Stimulated activated CD4-positive, alpha-beta T cell treated with anti-CD3 and anti-CD28 coated beads, Interleukin-12 subunit alpha, Interleukin-12 subunit beta, amount 100 ng/mL, for 4 hours (primary cell): ENCODE measurements around the gene RASL11B.

Experiments
- DNase-seq: peaks from one replicate; pipeline ENCODE4 v3.0.0-alpha.2; 2020

The RASL11B gene

DNA sequence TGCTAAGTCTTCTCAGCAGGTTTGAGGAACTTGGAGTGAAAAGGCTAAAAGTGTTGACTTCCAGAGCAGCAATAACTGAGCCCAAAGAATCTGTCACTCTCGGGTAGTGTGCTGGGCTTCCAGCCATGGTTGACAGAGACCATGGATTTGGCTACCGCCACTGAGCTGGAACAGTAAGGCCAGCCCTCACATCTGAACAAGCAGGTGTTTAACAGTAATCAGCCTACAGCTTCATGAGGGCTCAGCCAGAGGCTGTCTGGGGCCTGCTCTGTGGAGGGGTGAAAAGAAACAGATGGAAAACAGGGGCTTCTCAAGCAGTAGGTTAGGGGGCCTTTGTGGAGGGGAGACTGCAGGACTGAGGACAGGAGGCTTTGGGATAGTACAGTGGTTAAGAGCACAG lies 14.9 kb downstream of the RASL11B start:
- DNase-seq, result no peak

DNA sequence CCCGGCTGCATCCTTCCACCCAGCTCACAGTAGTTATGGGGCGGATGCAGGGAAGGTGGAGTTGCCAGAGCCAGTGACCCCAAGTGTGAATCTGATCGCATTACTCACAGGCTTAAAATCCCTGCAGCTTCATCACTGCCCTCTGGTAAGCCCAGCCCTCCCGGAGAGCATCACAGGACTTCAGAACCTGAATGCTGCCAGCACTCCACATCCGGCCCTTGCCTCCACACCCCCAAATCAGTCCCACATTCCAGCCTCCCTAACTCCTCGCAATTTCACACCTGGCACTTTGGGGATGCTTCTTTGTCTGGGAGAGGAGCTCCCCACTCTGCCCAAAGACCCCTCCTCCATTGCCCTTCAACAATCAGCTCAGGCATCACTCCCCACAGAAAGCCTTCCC lies 15.6 kb downstream of the RASL11B start:
- DNase-seq, result no peak

DNA sequence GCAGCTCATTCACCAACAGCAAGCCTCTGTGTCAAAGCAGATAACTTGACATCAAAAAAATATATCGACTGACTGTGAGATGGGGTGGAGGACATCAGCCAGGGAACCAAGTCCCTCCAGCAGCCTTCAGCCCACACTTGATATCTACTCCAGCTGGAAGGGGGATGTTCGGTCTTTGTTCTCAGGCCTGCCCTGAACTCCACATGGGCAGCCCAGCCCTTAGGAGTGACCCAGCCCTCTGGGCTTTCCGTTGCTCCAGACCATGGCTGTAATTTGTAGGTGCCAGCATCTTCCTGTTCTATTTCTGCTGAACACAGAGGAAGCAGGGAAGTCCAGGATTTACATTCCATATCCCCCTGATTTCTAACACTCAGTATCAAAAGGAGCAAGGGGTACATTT lies 17.4 kb downstream of the RASL11B start:
- no peak for DNase-seq

DNA sequence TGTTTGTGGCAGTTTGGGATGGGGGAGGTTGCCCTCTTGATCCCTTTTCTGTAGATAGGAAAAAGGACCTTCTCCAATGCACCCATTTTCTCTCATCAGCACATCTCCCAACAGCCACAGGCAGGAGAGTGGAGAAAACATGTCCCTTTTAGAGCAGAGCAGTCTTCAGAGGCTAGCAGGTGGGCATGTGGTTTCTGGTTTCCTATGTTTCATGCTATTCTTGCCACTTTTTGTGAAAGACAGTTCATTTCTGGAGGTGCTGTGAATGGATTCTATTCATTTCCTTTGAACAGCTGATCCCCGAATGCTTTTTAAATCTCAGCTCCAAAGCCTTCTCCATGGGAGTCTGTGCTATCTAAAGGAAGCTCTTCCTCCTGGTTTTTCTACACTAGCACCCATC lies 18.9 kb downstream of the RASL11B start:
- DNase-seq, result no peak

DNA sequence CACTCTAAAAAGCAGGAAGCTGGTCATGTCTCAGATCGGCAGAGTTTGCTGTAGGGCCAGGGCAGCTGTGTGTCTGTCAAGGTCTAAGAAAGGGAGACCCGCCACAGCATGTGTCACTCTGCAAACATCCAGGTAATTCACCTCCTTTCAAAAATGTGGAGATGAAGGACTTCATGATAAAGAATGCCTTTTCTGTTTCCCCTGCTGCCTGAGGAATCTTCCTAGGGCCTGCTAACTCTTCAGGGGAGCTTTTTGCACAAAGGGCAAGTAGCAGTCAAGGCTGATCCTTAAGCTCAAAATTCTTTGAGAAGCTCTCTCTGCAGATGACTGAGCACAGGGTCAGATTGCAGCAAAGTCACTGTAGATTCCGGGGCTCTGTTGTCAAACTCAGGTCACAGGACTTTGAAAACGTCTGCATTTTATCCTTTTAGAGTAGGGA lies 21.1 kb downstream of the RASL11B start:
- no peak for DNase-seq

DNA sequence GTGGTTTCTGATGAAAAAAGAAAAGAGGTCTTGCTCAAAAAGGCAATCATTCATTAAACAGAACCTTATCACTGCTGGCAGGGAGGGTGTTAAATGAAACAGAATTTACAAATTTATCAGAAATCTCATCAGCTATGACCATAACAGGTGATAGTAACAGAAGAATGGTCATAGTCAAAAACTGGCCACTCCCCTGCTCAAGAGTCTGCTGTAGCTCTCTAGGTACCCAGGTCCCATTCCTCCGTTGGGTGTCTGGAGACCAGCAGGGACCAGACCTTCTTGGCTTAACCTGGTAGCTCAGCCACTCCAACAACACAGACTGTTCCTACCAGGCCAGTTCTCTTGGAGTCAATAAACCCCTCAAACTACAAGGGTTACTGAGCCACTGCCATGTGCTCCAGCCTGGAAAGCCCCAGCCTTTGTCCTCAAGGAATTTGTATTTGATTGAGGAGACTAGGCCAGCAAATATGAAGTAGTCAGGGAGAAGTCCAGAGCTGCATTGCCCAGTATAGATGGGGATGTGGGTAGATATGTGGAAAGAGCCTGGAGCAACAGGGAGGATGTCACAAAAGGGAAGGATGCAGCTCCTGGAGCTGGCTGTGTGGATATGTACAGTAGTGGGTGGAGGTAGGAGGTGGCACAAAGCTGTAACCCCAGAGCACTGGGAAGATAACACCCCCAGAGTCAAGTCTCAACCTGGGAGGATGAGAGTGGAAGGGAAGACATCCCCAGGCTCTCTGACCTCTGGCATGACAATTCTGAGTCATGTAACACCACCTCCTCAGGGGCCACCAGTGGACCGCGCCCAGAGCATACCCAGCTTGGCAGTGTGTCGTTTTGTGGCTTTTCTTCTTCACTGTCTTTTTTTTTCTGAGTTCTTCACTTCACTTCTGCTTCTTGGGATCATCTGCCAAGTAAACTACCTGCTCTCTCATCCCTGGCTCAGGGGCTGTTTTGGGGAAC lies 21.9 kb downstream of the RASL11B start:
- no peak for DNase-seq

DNA sequence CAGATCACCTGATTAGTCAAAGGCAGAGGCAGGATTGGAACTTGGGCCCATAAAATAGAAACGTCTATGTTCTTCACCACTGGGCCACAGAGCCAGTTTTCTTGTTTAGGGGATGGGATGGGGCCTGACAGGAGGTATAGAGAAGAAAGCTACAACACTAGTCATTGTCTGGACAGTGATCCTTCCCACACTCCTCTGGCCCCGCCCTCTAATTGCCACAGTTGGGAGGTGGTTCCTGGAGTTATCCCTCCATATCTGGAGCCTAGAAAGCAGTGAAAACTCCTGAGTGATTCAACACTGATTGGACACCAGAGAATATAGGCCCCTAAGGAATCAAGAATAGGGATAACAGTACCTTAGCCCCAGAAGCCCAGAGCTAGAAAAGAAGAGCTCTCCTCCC lies 22.9 kb downstream of the RASL11B start:
- no peak for DNase-seq

DNA sequence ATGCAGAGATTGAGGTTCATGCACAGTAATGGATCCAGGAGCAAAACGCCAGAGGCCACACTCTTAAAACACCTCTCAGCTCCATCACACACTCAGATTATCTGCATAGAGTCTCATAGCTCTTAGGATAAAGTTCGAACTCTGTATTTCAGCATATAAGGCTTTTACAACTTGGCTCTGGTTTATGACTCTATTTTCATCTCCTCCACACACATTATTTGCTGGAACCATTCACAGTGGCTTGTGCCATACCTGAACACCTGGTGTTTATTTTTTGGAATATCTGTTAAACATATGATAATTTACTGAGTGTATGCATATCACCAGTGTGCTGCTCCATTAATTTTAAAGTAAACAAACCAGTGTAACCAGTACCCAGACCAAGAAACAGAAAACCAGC lies 27.2 kb downstream of the RASL11B start:
- DNase-seq, result no peak

DNA sequence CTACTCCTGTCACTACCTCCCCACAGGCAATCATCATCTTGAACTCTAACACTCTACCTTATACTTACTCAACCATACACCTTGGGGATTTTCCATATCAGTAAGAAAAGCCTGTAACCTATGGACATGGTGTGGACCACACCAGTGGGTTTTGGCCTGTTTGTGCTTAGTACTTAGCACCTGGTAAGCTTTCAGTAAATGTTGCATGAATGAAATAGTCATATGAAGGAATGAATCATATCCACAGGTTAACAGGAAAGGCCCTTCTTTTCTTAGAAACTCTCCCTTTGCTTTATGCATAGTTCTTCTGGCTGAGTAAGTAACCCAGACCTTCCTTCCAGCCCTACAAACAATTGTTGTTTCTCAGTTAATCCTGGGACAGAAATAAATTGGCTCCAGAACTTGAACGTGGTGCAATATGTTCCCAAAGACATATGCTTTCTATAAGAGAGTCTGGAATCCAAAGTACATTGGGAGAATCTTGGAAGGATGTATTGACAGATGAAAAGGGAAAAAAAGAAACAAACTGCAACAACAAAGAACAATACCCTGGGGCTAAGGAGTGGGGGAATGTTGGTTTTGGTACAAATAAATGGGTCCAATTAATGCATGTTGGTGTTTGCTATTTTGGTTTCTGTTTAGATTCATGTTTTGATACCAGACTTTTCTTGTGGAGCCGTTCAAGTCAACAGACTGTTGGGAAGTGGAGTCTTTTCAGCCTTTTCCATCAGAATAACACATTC lies 27.8 kb downstream of the RASL11B start:
- DNase-seq, result no peak

DNA sequence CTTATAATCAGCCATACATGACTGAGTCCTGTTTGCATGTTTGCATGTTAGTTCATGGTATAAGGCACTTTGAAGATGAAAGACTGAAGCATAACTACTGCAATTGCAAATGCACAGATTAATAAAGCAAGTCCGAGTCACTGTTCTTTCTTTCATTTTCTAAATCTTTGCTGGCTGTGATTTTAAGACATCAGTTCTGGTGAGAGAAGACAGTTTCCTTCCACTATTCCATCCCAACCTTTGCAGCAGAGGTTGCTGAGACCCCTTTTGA lies 28.3 kb downstream of the RASL11B start:
- DNase-seq, result no peak

DNA sequence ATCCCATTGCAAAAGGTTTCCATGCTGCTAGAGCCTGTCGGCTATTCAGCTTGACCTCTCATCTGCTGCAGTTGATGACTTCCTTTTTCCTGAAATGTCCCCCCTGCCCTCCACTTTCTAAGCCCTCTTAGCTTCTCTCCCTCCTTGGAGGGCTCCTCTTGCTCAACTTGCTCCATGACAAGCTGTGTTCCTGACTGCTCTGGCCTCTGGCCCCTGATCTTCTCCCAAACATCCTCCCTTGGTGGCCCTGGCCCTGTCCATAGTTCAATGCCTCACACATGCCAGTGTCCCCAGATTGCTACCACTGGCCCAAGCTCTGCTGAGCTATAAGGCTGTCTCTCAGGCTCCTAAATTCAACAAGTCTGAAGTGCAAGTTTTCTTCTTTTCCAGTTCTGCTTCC lies 29.6 kb downstream of the RASL11B start:
- no peak for DNase-seq

DNA sequence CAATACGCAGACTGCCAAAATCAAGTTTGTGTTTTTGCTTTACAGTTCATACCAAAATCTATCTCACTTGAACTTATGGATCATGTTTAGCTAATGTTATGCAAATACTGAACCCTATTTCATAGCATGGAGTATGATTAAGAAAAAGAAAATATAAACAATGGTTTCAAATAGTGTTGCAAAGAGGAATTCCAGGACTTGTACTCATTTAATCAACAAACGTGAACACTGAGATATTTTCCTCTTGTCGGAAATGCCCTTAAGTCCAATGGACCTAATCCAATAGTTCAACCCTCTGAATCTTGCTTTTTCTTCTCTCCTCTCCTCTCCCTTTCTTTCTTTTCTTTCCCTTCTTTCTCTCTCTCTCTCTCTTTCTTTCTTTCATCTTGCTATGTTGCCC lies 30.8 kb downstream of the RASL11B start:
- no peak for DNase-seq

DNA sequence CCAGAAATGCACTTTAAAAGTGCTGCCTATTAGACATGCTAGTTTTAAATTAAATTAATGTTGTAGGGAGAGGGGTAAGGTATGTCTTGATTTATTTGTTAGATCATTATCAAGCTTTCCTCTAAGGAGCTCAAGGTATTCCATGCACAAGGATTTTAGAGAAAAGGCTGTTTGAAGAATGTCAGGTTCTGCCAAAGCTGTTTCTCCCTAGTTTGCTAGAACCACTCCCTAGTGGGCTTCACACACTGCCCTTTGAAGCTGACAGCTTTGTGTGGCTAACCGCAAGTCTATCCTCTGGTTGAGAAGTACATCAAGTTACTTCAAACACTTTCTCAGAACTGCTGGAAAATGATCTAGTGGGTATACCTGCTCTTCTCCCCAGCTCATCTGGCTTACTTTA lies 32.3 kb downstream of the RASL11B start:
- no peak for DNase-seq

DNA sequence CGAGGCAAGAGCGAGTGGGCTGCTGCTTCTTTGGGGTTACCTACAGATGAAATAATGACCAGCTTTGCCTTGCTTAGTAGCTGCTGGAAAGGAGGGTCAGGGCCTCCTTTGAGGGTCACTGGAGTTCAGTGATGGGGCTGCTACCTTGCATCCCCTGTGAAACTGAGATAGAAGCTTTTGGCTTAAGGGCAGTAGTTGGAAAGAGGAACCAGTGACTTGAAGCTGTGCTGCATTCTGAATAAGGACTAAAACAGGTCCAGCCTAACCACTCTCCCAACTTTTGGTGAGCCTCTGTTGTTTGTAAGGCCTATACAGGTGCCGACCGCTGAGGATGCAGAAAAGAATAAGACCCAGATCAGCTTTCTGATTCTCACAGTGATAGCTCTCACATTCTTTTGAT lies 41.2 kb downstream of the RASL11B start:
- DNase-seq, result no peak

DNA sequence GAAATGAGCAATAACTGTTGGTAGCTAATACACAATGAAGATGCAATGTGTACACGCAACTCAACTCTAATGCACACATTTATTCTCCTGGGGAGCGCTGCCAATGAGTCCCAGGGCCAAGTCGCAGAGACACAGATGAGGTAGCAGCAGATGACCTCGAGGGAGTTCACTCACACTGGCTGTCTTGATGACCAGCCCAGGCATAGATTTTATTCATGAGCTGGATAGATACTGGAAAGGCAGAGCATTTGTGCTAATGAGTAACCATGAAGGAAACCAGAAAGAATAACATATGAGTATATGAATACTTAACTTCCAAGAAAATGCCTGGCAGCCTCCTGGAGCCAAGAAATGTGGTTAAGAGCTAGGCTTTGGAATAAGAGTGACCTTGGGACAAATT lies 42.3 kb downstream of the RASL11B start:
- DNase-seq, result no peak

DNA sequence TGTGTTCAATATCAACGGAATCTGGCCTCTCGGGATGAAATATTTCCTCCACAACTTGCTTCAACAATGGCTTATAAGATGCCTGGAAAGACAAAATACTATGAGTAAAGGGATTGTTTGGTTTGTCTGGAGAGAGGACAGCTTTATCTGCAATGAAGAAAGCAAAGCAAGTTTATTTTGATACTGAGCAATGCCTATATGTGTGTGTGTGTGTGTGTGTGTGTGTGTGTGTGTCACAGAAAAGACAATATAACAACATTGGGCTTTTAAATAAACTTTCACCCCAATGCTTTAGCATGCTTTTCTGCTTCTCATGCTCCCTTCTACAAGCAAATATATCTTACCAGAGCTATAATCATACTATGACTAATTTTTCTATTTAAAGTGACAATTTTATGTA lies 45.4 kb downstream of the RASL11B start:
- DNase-seq, result no peak

DNA sequence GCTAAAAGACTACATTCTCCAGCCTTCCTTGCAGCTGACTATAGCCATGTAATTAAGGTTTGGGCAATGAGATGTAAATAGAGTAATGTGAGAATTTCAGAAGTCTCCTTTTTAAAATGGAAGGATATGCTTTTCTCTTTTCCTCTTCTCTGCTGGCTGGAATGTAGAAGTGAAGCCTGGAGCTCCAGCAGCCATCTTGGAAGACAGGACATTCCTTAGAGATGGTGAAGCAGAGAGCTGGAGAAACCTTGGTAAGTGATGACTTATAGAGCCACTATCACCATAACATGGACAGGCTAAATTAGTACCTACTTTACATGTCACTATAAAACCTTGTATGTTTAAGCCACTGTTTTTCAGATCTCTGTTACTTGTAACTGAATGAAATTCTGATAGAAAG lies 48.0 kb downstream of the RASL11B start:
- no peak for DNase-seq

DNA sequence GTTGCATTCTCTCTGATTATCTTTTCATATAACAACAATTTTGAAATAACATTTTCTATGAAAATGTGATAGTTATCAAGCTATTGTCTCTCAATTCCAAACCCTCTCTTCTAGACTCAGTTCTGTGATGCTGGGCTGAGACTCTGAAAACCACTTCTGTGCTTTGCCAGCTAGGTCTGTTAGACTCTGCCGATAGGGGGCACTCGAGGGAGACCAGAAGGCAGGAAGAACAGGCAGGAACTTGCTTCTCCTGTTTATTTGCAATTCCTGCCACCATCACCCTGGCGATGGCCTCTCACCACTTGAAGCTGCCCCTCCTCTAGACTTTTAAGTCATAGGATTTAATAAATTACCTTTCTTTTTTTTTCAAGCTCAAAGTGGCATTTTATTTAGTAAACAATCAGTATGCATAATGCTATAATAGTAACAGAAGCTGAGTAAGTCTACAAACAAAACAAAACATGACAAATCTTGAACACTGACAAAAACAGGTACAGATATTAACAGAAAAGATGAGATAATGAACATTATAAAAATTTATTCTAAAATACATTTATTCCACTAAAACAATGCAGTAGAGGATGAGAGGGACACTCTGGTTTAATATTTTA lies 49.7 kb downstream of the RASL11B start:
- DNase-seq, result peak; percentile 64

DNA sequence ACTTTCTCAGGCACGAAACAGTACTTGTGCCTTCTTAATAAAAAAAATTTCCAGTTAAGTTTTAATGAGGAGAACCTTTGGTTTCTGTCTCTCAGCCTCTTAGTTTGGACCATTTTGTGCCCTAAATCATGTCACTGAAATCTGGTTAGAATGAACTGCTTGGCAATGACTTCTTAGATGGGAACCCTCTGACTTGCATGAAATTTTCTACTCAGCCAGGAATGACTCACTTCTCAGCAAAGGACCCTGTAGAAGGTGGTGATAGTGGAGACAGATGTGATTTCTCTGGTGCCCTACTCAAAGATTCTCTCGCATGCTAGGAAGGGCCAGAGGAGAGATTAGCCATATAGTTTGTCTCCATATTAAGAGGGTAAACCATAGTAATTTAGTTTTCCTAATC lies 50.5 kb downstream of the RASL11B start:
- no peak for DNase-seq

DNA sequence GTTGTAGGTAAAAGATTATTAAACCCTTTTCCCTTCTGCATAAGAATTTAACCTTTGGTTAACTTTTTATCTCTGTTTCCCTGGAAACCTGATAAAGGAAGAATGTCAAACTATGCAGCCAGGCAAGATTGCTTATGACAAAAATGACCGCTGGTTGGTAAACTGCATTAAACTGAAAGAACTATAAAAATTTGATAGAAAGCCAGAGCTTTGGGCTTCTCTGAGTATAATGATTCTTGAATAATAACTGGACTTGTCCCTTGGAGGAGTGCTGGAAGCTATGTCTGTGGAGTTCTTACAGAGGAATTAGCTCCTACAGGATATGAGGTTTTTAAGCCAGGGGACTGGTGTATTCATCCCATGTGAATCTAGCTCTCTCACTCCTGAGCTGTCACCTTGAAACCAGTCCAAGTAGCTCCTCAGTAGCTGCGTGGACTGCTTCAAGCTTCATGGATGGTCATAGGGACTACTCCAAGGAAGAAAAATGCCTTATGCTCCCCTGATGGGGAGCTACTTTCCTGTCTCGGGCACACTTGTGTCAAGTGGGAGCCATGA lies 52.0 kb downstream of the RASL11B start:
- DNase-seq, result no peak

DNA sequence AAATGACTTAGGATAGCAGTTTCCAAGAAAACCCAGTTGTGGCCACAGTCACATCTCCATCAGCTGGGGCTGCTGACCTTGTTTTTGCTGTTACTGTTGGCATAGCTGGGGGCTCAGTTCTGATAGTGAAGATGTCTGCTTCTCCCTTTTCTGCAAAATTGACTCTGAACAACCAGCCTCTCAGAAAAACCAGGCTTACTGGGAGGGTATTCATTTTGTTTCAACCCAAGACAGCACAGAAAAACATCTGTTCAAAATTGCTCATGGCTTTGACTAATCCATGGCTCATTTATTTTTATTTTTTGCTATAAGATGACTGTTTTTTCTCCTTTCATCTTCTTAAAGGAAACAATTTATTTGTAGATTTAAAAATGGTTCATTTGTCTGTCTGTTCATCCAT lies 53.1 kb downstream of the RASL11B start:
- no peak for DNase-seq

DNA sequence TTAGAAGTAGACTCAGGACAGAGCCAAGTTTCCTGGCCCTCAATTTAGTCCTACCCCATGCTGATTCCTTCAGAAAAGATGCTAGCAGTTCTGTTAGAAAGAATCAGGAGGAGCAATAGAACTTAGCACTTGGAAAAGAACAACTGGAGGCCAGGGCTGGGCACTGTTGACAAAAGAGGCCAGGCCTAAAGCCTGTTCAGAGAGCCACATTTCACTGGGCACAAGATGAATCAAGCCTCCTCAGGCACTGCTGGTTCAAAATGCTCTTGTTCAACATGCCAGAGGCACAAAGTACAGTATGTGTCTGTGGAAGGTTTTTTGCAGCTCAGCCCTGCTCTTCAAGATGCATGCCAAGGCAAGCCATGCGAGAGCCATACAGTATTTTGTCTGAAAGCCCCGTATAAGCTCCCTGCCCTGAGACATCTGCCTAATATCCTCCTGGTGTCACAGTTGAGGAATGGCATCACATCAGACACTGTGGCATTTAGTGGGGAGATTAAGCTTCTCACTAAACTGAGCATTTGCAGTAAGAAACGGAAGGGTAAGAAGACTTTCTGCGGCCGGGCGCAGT lies 53.7 kb downstream of the RASL11B start:
- DNase-seq, result no peak
